Sigmoid colon (tissue), 4 donors: Measurements from ENCODE around the gene METAP1.

Source experiments
- POLR2A ChIP-seq, 2 donors: fragments of 450-650 bp; IDR thresholded peaks; one replicate each; pipeline ENCODE4 v1.6.1; 2016; ENCODE audit warnings: antibody characterized with exemption in 2 of 2, mild to moderate bottlenecking in 2 of 2, moderate library complexity in 2 of 2
- POLR2AphosphoS5 ChIP-seq, 4 donors: sonication (generic); formaldehyde crosslinking; IDR thresholded peaks; one replicate each; pipeline ENCODE4 v1.6.1; 2017; ENCODE audit warnings: antibody characterized with exemption in 4 of 4
- TF ChIP-seq, protein P1 (sequence below), 4 experiments: fragments of 450-650 bp in 3 of 4; fragments of 200-600 bp in 1 of 4; IDR thresholded peaks; one replicate each; pipeline ENCODE4 v1.5.1; 2016 to 2019; ENCODE audit warnings: antibody characterized with exemption in 4 of 4, mild to moderate bottlenecking in 3 of 4, moderate library complexity in 2 of 4

DNA sequence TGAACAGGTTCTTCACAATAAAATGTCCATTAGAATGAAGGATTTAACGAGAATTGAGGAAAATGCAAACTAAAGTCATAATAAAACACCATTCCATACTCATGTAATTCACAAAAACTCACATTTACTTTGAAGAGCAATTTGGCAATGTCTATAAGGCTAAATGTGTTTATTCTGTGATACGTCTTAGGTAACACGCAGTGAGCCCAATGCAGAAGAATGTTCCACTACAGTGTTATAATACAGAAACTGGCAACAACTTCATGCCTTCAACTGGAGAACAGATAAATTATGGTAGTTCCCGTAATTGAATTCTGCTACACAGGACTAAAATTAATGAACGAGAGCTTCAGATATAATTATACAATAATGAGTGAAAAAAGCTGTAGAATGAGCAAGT lies 75.6 kb downstream of the METAP1 start:
- TF ChIP-seq POLR2A (IDR thresholded peaks at IDR 0.05) = no peak
- TF ChIP-seq, protein P1, sequence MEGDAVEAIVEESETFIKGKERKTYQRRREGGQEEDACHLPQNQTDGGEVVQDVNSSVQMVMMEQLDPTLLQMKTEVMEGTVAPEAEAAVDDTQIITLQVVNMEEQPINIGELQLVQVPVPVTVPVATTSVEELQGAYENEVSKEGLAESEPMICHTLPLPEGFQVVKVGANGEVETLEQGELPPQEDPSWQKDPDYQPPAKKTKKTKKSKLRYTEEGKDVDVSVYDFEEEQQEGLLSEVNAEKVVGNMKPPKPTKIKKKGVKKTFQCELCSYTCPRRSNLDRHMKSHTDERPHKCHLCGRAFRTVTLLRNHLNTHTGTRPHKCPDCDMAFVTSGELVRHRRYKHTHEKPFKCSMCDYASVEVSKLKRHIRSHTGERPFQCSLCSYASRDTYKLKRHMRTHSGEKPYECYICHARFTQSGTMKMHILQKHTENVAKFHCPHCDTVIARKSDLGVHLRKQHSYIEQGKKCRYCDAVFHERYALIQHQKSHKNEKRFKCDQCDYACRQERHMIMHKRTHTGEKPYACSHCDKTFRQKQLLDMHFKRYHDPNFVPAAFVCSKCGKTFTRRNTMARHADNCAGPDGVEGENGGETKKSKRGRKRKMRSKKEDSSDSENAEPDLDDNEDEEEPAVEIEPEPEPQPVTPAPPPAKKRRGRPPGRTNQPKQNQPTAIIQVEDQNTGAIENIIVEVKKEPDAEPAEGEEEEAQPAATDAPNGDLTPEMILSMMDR (IDR thresholded peaks at IDR 0.05) = no peak
- TF ChIP-seq POLR2AphosphoS5 (IDR thresholded peaks at IDR 0.05) = peak in 3 of 4 donors; percentile 47 to 58 (median 49)
